CD8-positive, alpha-beta memory T cell (primary cell): ENCODE data around the gene SALL2. TPM values are rescaled to one million over a fixed set of nuclear protein-coding genes. Genes with fewer than 3 reads are reported as not detected.
A peak's percentile ranks its signal among the peaks of the same experiment; 100 is the strongest.

ENCODE experiments used
- CTCF ChIA-PET: fragments of 350-600 bp; sonication (Branson Sonifier 250); formaldehyde crosslinking; loops from one replicate; lab custom pipeline; 2021; ENCODE audit warnings: antibody characterized with exemption; lab: Charles Lee
- POLR2A ChIA-PET: fragments of 350-600 bp; sonication (Branson Sonifier 250); formaldehyde crosslinking; loops from one replicate; lab custom pipeline; 2021; ENCODE audit warnings: antibody characterized with exemption; lab: Charles Lee
- DNase-seq, 5 donors: peaks; one replicate each; pipeline versions ENCODE4 v3.0.0 to v3.0.0-alpha.2; 2020 to 2022; ENCODE audit warnings: mixed read lengths in 1 of 5
- H3K27ac ChIP-seq: one replicate; pipeline ENCODE4 v1.7.0; 2013; ENCODE audit warnings: low read depth, mild to moderate bottlenecking, low read length, moderate library complexity
- H3K27me3 ChIP-seq: 2 replicates; pipeline ENCODE4 v1.7.0; 2013; ENCODE audit warnings: low read length, mild to moderate bottlenecking; ENCODE audit not compliant: insufficient read depth, poor library complexity, severe bottlenecking
- H3K36me3 ChIP-seq: 2 replicates; pipeline ENCODE4 v1.7.0; 2013; ENCODE audit warnings: mild to moderate bottlenecking, low read length, moderate library complexity; ENCODE audit not compliant: insufficient read depth
- H3K4me1 ChIP-seq: 2 replicates; pipeline ENCODE4 v1.7.0; 2013; ENCODE audit warnings: mild to moderate bottlenecking, low read length, moderate library complexity; ENCODE audit not compliant: insufficient read depth
- H3K4me3 ChIP-seq: 2 replicates; pipeline ENCODE4 v1.7.0; 2013; ENCODE audit warnings: mild to moderate bottlenecking, low read length
- H3K9me3 ChIP-seq: 2 replicates; pipeline ENCODE4 v1.7.0; 2013; ENCODE audit warnings: mild to moderate bottlenecking, low read length
- H3K27ac Mint-ChIP-seq, 8 donors: one replicate each; pipeline ENCODE4 v1.8.0; 2020 to 2021; ENCODE audit warnings: mixed read lengths in 8 of 8, mild to moderate bottlenecking in 6 of 8, inconsistent platforms in 3 of 8, moderate library complexity in 3 of 8
- H3K27me3 Mint-ChIP-seq, 2 donors: one replicate each; pipeline ENCODE4 v1.8.0; 2020 to 2021; ENCODE audit warnings: mixed read lengths in 2 of 2, mild to moderate bottlenecking in 1 of 2, moderate library complexity in 1 of 2
- H3K36me3 Mint-ChIP-seq, 3 donors: one replicate each; pipeline ENCODE4 v1.8.0; 2020 to 2021; ENCODE audit warnings: mixed read lengths in 3 of 3, inconsistent platforms in 1 of 3, mild to moderate bottlenecking in 1 of 3
- H3K4me1 Mint-ChIP-seq, 3 donors: one replicate each; pipeline ENCODE4 v1.8.0; 2020 to 2021; ENCODE audit warnings: mixed read lengths in 3 of 3, inconsistent platforms in 1 of 3, mild to moderate bottlenecking in 1 of 3
- H3K4me3 Mint-ChIP-seq, 7 donors: one replicate each; pipeline ENCODE4 v1.8.0; 2020 to 2021; ENCODE audit warnings: mixed read lengths in 7 of 7, mild to moderate bottlenecking in 6 of 7, moderate library complexity in 4 of 7, inconsistent platforms in 2 of 7
- H3K9me3 Mint-ChIP-seq, 5 donors: one replicate each; pipeline ENCODE4 v1.8.0; 2020 to 2022; ENCODE audit warnings: mixed read lengths in 5 of 5, mild to moderate bottlenecking in 3 of 5, moderate library complexity in 2 of 5, inconsistent platforms in 1 of 5
- polyA plus RNA-seq: library from polyadenylated mRNA; unstranded; fragments of 300-500 nt; fragmentation: Illumina TruSeq; gene quantifications from one replicate; pipeline ENCODE4 v1.2.3, GENCODE V29; 2021
- total RNA-seq, 2 experiments: library from RNA; stranded (reverse); gene quantifications; one replicate each; pipeline ENCODE4 v1.2.3, GENCODE V29; 2021

Gene SALL2
- total and polyA plus RNA-seq, 3 experiments from 2014 or later, result 1.4 to 2.6 (median 2.0) TPM

- H3K27me3 Mint-ChIP-seq, result peaks cover 25 to 67% of the 10 kb centered on the region in 2 donors
- no peaks in the 10 kb centered on the region for H3K9me3 Mint-ChIP-seq
- no peak overlapping the region for H3K27ac ChIP-seq
- ChIA-PET POLR2A (no interaction called here), CTCF (interaction anchor here (1.3 kb wide), 1 partner anchor 9 kb away, joined by 4 read pairs; no protein-coding TSS in a partner anchor)
- no peaks in the 10 kb centered on the region for H3K36me3 ChIP-seq
- H3K27me3 ChIP-seq, result peaks cover 20% of the 10 kb centered on the region
- H3K27ac Mint-ChIP-seq, result no peak overlapping the region
- peaks cover 0 to 4% (median 0%) of the 10 kb centered on the region in 3 donors for H3K36me3 Mint-ChIP-seq
- H3K4me3 ChIP-seq, result no peak overlapping the region
- H3K4me3 Mint-ChIP-seq, result no peak overlapping the region
- DNase-seq, result no peak
- peaks cover 4 to 12% (median 11%) of the 10 kb centered on the region in 3 donors for H3K4me1 Mint-ChIP-seq
- no peaks in the 10 kb centered on the region for H3K9me3 ChIP-seq
- H3K4me1 ChIP-seq, result no peaks in the 10 kb centered on the region
Observed at GRCh38 chr14:21535545-21536417, 9.6 kb upstream of the SALL2 start.

GRCh38 chr14:21534576-21534975, 8.4 kb upstream of the SALL2 start:
- H3K4me3 ChIP-seq, result no peak overlapping the region
- H3K4me1 Mint-ChIP-seq, result peaks cover 4 to 12% (median 11%) of the 10 kb centered on the region in 3 donors
- H3K27ac Mint-ChIP-seq, result no peak overlapping the region
- H3K9me3 ChIP-seq, result no peaks in the 10 kb centered on the region
- DNase-seq, result no peak
- H3K4me1 ChIP-seq, result no peaks in the 10 kb centered on the region
- no peaks in the 10 kb centered on the region for H3K36me3 ChIP-seq
- no peak overlapping the region for H3K4me3 Mint-ChIP-seq
- no peak overlapping the region for H3K27ac ChIP-seq
- peaks cover 25 to 64% of the 10 kb centered on the region in 2 donors for H3K27me3 Mint-ChIP-seq
- POLR2A ChIA-PET, result no interaction called here
- peaks cover 0 to 3% (median 0%) of the 10 kb centered on the region in 3 donors for H3K36me3 Mint-ChIP-seq
- no peaks in the 10 kb centered on the region for H3K9me3 Mint-ChIP-seq
- peaks cover 20% of the 10 kb centered on the region for H3K27me3 ChIP-seq
- CTCF ChIA-PET, result interaction anchor here (1.6 kb wide), 1 partner anchor 36 kb away, joined by 7 read pairs; no protein-coding TSS in a partner anchor

- Histone ChIP-seq H3K4me3 (no peak overlapping the region), H3K27me3 (peaks cover 16% of the 10 kb centered on the region), H3K36me3 (no peaks in the 10 kb centered on the region), H3K27ac (no peak overlapping the region), H3K4me1 (no peaks in the 10 kb centered on the region), H3K9me3 (no peaks in the 10 kb centered on the region)
- H3K36me3 Mint-ChIP-seq, result no peaks in the 10 kb centered on the region
- H3K9me3 Mint-ChIP-seq, result no peaks in the 10 kb centered on the region
- no peak overlapping the region for H3K4me3 Mint-ChIP-seq
- no peak for DNase-seq
- H3K27ac Mint-ChIP-seq, result no peak overlapping the region
- ChIA-PET POLR2A (no interaction called here), CTCF (interaction anchor here (1.6 kb wide), 1 partner anchor 35 kb away, joined by 7 read pairs; no protein-coding TSS in a partner anchor)
- peaks cover 25 to 51% of the 10 kb centered on the region in 2 donors for H3K27me3 Mint-ChIP-seq
- peaks cover 4 to 12% (median 11%) of the 10 kb centered on the region in 3 donors for H3K4me1 Mint-ChIP-seq
Observed at GRCh38 chr14:21533294-21533693, 7.1 kb upstream of the SALL2 start.

- H3K27ac ChIP-seq, result no peak overlapping the region
- ChIA-PET CTCF (interaction anchor here (0.9 to 1.2 kb wide), 2 partner anchors 10 to 53 kb away, joined by 3 to 4 read pairs; no protein-coding TSS in a partner anchor), POLR2A (no interaction called here)
- DNase-seq, result no peak
- Mint-ChIP-seq H3K4me3 (no peak overlapping the region), H3K36me3 (no peaks in the 10 kb centered on the region), H3K4me1 (peaks cover 10 to 15% (median 14%) of the 10 kb centered on the region in 3 donors), H3K27me3 (peaks cover 4 to 18% of the 10 kb centered on the region in 2 donors), H3K27ac (no peak overlapping the region), H3K9me3 (no peaks in the 10 kb centered on the region)
- no peak overlapping the region for H3K4me3 ChIP-seq
- H3K27me3 ChIP-seq, result no peaks in the 10 kb centered on the region
- H3K36me3 ChIP-seq, result no peaks in the 10 kb centered on the region
- H3K4me1 ChIP-seq, result peaks cover 11% of the 10 kb centered on the region
- no peaks in the 10 kb centered on the region for H3K9me3 ChIP-seq
Observed at GRCh38 chr14:21529515-21529914, 3.4 kb upstream of the SALL2 start.

GRCh38 chr14:21528381-21529348, 2.5 kb upstream of the SALL2 start:
- Mint-ChIP-seq H3K4me3 (peak overlapping the region in 1 of 7 donors; percentile 72), H3K36me3 (no peaks in the 10 kb centered on the region), H3K27me3 (peaks cover 3 to 12% of the 10 kb centered on the region in 2 donors), H3K4me1 (peaks cover 10 to 15% (median 14%) of the 10 kb centered on the region in 3 donors), H3K9me3 (no peaks in the 10 kb centered on the region), H3K27ac (peak overlapping the region in 3 of 8 donors; percentile 17 to 84 (median 17))
- CTCF ChIA-PET, result interaction anchor here (1.0 to 1.2 kb wide), 2 partner anchors 10 to 53 kb away, joined by 3 read pairs; no protein-coding TSS in a partner anchor
- Histone ChIP-seq H3K4me1 (peaks cover 11% of the 10 kb centered on the region), H3K9me3 (no peaks in the 10 kb centered on the region), H3K27ac (peak overlapping the region; percentile 27), H3K4me3 (no peak overlapping the region), H3K27me3 (no peaks in the 10 kb centered on the region), H3K36me3 (no peaks in the 10 kb centered on the region)
- POLR2A ChIA-PET, result no interaction called here
- DNase-seq, result no peak

- H3K27ac Mint-ChIP-seq, result peak overlapping the region in 3 of 8 donors; percentile 14 to 54 (median 47)
- ChIA-PET POLR2A (interaction anchor here (0.6 to 0.7 kb wide), 2 partner anchors 1538 to 1593 kb away, joined by 3 to 5 read pairs; no protein-coding TSS in a partner anchor), CTCF (interaction anchor here (1.3 to 1.4 kb wide), 2 partner anchors 29 to 1029 kb away, joined by 3 to 5 read pairs; no protein-coding TSS in a partner anchor)
- H3K4me1 ChIP-seq, result peaks cover 11% of the 10 kb centered on the region
- H3K36me3 ChIP-seq, result no peaks in the 10 kb centered on the region
- H3K27me3 Mint-ChIP-seq, result peaks cover 3 to 4% of the 10 kb centered on the region in 2 donors
- H3K9me3 ChIP-seq, result no peaks in the 10 kb centered on the region
- no peaks in the 10 kb centered on the region for H3K9me3 Mint-ChIP-seq
- H3K4me1 Mint-ChIP-seq, result peaks cover 10 to 15% (median 14%) of the 10 kb centered on the region in 3 donors
- no peak for DNase-seq
- peak overlapping the region; percentile 38 for H3K27ac ChIP-seq
- H3K27me3 ChIP-seq, result no peaks in the 10 kb centered on the region
- H3K4me3 ChIP-seq, result no peak overlapping the region
- no peaks in the 10 kb centered on the region for H3K36me3 Mint-ChIP-seq
- peak overlapping the region; percentile 74 to 94 (median 85) for H3K4me3 Mint-ChIP-seq
Observed at GRCh38 chr14:21527318-21527679, 1.2 kb upstream of the SALL2 start.

- Mint-ChIP-seq H3K27me3 (peaks cover 0 to 2% of the 10 kb centered on the region in 2 donors), H3K4me1 (peaks cover 10 to 15% (median 14%) of the 10 kb centered on the region in 3 donors), H3K4me3 (peak overlapping the region; percentile 74 to 94 (median 85)), H3K9me3 (no peaks in the 10 kb centered on the region), H3K36me3 (no peaks in the 10 kb centered on the region), H3K27ac (peak overlapping the region in 5 of 8 donors; percentile 14 to 94 (median 47))
- Histone ChIP-seq H3K4me1 (peaks cover 11% of the 10 kb centered on the region), H3K4me3 (peak overlapping the region; percentile 64), H3K9me3 (no peaks in the 10 kb centered on the region), H3K27me3 (no peaks in the 10 kb centered on the region), H3K27ac (peak overlapping the region; percentile 38), H3K36me3 (no peaks in the 10 kb centered on the region)
- CTCF ChIA-PET, result interaction anchor here (0.8 to 1.8 kb wide), 6 partner anchors 9 to 1030 kb away, joined by 3 to 9 read pairs (median 4); partner anchors contain the start of genes METTL3, RAB2B and TOX4
- POLR2A ChIA-PET, result interaction anchor here (0.6 to 1.4 kb wide), 4 partner anchors 10 to 1593 kb away, joined by 3 to 8 read pairs (median 4); partner anchors contain the start of gene METTL3
- no peak for DNase-seq
Observed at GRCh38 chr14:21526672-21527317, 649 bp upstream of the SALL2 start.
